PC-3 (cell line): Measurements from ENCODE around the gene AEN.

Experiments used
- CTCF ChIP-seq: fragments of 300-600 bp; sonication (generic); conservative IDR thresholded peaks from 2 replicates; pipeline ENCODE4 v1.5.1; 2017; ENCODE audit warnings: antibody characterized with exemption, low read depth, mild to moderate bottlenecking, low read length
- EZH2 ChIP-seq: fragments of 300-600 bp; sonication (generic); IDR thresholded peaks from one replicate; pipeline ENCODE4 v1.6.1; 2017; ENCODE audit warnings: antibody characterized with exemption, mild to moderate bottlenecking, low read length; ENCODE audit not compliant: unreplicated experiment
- EZH2phosphoT487 ChIP-seq: fragments of 300-600 bp; sonication (generic); IDR thresholded peaks from 2 replicates; pipeline ENCODE4 v1.6.1; 2018; ENCODE audit warnings: mild to moderate bottlenecking, antibody characterized with exemption, low read length, borderline replicate concordance

- TF ChIP-seq CTCF (no peak), EZH2phosphoT487 (no peak), EZH2 (no peak)
Observed at GRCh38 chr15:88644741-88645140, 23.6 kb downstream of the AEN start.
